Left forelimb (tissue), 1 donor: ENCODE data around the gene ZNF334.

Experiments
- DNase-seq: peaks from one replicate; pipeline ENCODE4 v3.0.0-alpha.2; 2018; ENCODE audit warnings: low spot score

Gene ZNF334

DNA sequence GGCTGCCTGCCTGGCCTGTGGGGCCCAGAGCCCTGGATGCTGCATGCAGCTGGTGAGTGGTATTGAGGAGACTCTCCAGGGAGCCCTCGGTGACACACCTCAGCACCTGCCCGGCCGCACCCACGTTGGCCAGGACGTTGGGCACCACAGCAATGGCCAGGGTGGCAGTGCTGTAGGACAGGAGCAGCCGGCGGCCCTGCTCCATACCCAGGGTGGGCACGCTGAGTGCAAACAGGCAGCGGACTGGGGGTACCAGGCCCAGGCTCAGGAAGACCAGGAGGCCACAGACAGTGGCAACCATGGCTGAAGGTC lies 32.4 kb upstream of the ZNF334 start:
- no peak for DNase-seq

DNA sequence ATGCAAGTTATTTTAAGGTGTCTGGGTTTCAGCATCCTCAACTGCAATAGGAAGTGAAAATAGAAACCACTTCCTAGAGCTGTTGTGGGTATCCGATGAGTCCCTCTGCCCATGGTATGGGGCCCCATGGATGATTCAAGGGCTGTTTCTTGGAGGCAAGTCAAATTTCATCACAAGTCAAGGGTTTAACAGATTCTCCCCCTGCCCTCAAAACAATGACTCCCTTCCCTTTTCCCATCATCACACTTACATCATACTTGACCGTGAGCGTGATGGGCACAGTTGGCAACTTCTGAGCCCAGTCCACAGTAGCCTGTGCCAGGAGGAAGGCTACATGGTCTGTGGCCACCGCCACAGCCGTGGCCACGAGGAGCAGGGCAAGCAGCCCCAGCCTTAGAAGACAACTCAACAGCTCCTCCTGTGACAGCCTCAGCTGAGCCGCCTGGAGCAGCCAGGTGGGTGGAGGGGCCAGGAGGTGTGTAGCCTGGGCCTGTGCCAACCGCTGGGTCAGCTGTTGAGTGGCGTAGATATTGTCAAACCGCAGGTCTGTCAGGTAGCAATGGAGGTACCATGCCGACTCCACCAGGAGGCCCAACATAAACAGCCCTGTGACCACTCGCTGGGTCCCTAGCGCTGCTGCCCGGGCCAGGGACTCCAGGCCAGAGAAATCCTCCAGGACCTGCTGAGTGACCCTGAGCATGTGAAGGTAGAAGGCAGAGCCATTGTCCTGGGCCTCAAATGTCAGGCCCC lies 31.9 kb upstream of the ZNF334 start:
- DNase-seq, result no peak

DNA sequence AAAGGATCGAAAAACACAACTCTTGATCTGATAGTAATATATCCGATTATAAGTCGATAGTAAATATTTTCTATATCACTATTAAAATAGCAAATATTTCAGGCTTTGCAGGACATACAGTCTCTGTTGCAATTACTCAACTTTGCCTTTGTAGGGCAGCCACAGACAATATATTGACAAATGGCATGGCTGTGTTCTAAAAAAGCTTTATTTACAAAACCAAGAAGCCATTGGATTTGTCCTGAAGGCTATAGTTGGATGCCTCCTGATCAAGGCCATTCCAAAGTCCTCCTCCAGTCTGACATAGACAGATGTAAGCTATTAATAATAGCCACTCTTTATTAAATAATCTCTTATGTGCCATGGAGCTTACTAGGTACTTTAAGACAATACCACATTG lies 31.2 kb upstream of the ZNF334 start:
- DNase-seq, result no peak

DNA sequence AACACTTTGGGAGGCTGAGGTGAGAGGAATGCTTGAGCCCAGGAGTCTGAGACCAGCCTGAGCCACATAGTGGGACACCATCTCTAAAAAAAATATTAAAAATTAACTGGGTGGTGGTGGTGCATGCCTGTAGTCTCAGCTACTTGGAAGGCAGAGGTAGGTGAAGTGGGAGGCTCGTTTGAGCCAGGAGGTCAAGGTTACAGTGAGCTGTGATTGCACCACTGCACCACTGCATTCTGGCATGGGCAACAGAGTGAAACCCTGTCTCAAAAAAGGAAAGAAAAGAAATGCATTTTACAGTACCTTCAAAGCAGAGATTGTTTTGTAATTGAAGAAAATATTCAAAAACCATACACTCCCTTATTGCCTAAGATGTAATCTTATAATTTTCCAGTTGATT lies 30.6 kb upstream of the ZNF334 start:
- no peak for DNase-seq

DNA sequence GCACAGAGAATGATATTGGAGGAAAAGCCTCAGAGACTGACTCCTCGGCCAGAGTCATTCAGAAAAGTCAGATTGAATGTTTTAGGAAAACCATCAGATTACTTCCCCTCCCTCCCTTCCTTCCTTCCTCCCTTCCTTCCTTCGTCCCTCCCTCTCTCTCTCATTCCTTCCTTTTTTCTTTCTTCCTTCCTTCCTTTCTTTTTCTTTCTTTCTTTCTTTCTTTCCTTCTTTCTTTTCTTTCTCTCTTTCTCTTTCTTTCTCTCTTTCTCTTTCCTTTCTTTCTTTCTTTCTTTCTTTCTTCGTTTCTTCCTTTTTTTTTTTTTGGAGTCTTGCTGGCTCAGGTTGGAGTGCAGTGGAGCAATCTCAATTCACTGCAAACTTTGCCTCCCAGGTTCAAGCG lies 29.7 kb upstream of the ZNF334 start:
- DNase-seq, result no peak

GRCh38 chr20:46541229-46541935 lies 28.0 kb upstream of the ZNF334 start:
- no peak for DNase-seq

DNA sequence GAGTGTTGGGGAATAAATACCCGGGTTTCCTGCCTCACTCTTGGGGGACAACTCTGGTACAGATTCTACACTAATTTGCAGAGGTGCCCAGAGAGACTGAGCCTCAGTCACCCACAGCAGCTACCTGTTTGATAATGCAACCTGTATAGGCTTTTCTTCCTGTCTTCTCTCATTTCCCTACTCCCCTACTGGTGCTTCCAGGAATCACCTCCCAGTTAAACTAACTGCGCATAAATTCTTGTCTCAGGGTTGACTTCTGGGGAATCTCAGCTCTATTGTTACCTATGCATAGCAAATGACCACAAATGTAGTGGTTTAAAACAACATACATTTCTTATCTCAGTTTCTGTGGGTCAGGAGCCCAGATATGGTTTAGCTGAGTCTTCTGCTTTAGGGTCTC lies 25.8 kb upstream of the ZNF334 start:
- no peak for DNase-seq

- no peak for DNase-seq
Measured at GRCh38 chr20:46530640-46531039, 17.3 kb upstream of the ZNF334 start.

- no peak for DNase-seq
Measured at GRCh38 chr20:46523696-46524328, 10.5 kb upstream of the ZNF334 start.

DNA sequence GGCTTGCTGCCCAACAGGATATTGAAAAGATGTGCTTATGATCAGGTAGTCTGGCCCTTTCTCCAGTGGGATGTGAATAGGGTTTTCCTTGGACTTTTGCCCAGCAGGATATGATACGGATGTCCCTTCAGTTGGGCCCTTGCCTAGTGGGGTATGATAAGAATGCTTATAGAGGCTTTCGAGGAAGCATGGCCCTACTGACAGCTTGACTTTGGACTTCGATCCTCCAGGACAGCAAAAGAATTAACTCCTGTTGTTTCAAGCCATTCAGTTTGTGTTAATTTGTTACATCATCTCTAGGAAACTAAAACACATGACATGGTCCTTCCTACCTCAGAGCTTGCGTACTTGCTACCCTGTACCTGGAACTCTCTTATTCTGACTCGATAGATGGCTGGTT lies 9.7 kb upstream of the ZNF334 start:
- no peak for DNase-seq

GRCh38 chr20:46520976-46521579 lies 7.7 kb upstream of the ZNF334 start:
- DNase-seq, result no peak

- DNase-seq, result no peak
Measured at GRCh38 chr20:46520540-46520939, 7.2 kb upstream of the ZNF334 start.

DNA sequence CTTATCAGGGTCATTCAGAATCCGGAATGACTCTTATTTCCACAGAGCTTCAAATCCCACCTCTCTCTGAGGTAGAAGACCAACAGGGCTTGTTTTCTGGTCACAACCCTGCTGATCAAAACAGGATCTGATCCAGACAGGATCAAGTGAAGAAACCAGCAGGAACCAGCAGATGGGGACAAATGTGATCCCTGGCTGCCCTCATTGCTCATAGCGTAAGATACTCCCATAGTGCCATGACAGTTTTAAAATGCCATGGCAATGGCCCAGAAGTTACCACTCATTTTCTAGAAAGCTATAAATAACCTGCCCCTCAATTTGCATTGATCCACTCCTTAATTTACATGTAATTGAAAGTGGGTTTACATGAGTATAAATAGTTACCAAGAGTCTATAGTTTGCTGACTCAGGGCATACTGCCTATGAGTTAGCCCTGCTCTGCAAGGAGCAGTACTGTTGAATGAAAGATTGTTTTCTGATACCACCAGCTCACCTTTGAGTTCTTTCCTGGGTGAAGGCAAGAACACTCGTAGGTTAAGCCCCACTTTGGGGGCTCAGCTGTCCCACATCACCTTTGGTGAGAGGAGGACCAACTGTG lies 6.2 kb upstream of the ZNF334 start:
- no peak for DNase-seq

- DNase-seq, result no peak
Measured at GRCh38 chr20:46509523-46509922, 3.8 kb downstream of the ZNF334 start.

DNA sequence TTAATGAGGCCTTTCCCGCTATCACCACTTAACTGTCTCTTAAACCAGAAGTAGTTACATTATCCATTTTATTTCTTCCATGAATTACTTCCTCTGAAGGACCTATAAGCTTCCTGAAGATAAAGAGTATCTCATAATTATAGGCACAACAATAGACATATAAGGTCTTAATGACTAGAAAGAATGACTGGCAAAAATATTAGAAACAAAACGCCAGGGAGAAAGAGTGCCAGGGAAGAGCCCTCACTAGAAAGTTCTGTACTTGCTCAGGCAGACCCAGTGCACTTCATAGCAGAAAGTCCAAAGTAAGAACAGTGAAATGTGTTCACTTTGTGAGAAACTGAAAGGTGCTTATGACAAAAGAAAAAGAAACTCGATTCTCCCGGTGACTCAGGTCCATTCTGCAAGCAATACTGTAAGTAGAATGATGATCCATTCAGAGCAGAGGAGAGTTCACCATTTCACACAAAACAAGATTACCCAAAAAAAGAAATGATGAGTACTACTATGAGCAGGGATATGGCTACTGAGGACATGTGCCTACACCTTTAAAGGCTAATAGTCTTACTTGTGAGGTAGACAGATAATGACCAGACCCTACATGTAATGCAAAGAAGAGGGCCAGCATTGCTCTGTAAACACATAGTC lies 5.5 kb downstream of the ZNF334 start:
- no peak for DNase-seq

- no peak for DNase-seq
Measured at GRCh38 chr20:46505506-46505905, 7.9 kb downstream of the ZNF334 start.

- DNase-seq, result no peak
Measured at GRCh38 chr20:46501961-46502360, 11.4 kb downstream of the ZNF334 start.

- no peak for DNase-seq
Measured at GRCh38 chr20:46501337-46501942, 11.9 kb downstream of the ZNF334 start.

GRCh38 chr20:46494077-46494476 lies 19.3 kb downstream of the ZNF334 start:
- no peak for DNase-seq

DNA sequence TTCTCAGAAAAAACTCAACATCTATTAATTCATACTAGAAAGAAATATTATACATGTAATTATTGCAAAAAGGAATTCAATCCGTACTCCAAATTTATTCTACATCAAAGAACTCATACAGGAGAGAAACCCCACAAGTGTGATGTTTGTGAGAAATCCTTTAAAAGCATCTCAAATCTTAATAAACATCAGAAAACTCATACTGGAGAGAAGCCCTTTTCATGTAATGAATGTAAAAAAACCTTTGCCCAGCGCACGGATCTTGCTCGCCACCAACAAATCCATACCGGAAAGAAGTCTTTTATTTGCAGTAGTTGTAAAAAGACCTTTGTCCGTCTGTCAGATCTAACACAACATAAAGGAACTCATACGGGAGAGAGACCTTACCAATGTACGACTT lies 22.0 kb downstream of the ZNF334 start:
- no peak for DNase-seq

GRCh38 chr20:46488451-46488850 lies 24.9 kb downstream of the ZNF334 start:
- DNase-seq, result no peak

- DNase-seq, result no peak
Measured at GRCh38 chr20:46487628-46488027, 25.7 kb downstream of the ZNF334 start.
